Measurements from ENCODE around the gene KNCN.

Gene KNCN

DNA sequence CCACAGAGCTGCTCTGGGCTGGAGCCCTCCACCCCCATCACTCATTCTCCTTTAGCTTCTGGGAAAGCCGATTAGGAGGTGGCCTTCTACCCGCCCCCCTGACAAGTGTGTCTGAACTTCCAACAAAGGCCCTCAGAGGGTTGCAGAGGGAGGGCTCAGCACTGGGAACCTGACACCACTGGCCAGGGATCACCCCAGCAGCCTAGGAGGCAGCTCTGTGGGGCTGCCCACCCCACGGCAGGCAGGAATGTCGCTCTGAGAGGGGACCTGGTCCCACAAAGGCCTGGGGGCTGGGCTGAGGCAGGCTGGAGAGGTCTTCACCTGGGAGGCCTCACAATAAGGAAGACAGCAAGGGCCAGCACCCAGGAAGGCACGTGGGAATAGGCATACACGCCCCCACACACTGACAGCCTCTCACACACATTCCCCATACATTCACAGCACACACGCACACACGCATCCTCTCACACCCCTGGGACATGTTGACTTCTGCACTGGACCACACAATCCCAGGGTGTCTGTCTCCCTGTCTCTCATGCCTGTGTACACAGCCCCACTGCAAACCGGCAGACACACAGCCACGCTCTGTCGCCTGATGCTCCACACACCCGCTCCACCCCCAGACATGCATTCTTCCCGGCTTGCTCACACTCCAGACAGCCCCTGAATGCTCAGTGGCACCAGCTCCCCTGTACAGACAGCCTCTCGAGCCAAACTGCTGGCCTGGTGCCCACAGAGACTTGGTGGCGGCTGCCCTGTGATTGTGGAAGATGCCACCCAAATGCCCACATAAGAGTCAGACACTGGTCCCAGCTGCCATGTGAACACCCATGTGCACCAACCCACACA, 31.2 kb downstream of the KNCN start (continued):
- TF ChIP-seq ZNF138 (tag by site-specific recombination; IDR thresholded peaks at IDR 0.05; ENCODE audit: borderline replicate concordance) = no peak
- TF ChIP-seq SALL2 (tag by site-specific recombination; IDR thresholded peaks at IDR 0.05; ENCODE audit: borderline replicate concordance) = no peak
- TF ChIP-seq GLIS1 (tag by site-specific recombination; IDR thresholded peaks at IDR 0.05) = peak; percentile 99
- no peak for TF ChIP-seq ZFP37 (tag by site-specific recombination; IDR thresholded peaks at IDR 0.05)
- peak; percentile 76 for TF ChIP-seq HOXD13 (CRISPR knock-in tag; IDR thresholded peaks at IDR 0.05; ENCODE audit: borderline replicate concordance)
- peak; percentile 96 for TF ChIP-seq ZBTB20 (tag by site-specific recombination; IDR thresholded peaks at IDR 0.05)
- TF ChIP-seq, protein P1, sequence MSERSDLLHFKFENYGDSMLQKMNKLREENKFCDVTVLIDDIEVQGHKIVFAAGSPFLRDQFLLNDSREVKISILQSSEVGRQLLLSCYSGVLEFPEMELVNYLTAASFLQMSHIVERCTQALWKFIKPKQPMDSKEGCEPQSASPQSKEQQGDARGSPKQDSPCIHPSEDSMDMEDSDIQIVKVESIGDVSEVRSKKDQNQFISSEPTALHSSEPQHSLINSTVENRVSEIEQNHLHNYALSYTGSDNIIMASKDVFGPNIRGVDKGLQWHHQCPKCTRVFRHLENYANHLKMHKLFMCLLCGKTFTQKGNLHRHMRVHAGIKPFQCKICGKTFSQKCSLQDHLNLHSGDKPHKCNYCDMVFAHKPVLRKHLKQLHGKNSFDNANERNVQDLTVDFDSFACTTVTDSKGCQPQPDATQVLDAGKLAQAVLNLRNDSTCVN (tag by site-specific recombination; optimal IDR thresholded peaks at IDR 0.05) = no peak
- TF ChIP-seq, protein P2, sequence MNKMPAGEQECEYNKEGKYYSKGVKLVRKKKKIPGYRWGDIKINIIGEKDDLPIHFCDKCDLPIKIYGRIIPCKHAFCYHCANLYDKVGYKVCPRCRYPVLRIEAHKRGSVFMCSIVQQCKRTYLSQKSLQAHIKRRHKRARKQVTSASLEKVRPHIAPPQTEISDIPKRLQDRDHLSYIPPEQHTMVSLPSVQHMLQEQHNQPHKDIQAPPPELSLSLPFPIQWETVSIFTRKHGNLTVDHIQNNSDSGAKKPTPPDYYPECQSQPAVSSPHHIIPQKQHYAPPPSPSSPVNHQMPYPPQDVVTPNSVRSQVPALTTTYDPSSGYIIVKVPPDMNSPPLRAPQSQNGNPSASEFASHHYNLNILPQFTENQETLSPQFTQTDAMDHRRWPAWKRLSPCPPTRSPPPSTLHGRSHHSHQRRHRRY (tag by site-specific recombination; IDR thresholded peaks at IDR 0.05) = no peak
- no peak for TF ChIP-seq ZNF449 (tag by site-specific recombination; IDR thresholded peaks at IDR 0.05)
- TF ChIP-seq SP3 (tag by site-specific recombination; IDR thresholded peaks at IDR 0.05) = no peak
- TF ChIP-seq ZNF18 (tag by site-specific recombination; IDR thresholded peaks at IDR 0.05) = no peak; the same call in 1 of the 2 replicates
- TF ChIP-seq ZNF639 (tag by site-specific recombination; IDR thresholded peaks at IDR 0.05) = no peak
- TF ChIP-seq ZNF350 (tag by site-specific recombination; IDR thresholded peaks at IDR 0.05) = no peak
- TF ChIP-seq KLF1 (tag by site-specific recombination; IDR thresholded peaks at IDR 0.05) = no peak
- no peak for TF ChIP-seq ZNF366 (tag by site-specific recombination; conservative IDR thresholded peaks at IDR 0.05)
- no peak for TF ChIP-seq KLF7 (tag by site-specific recombination; IDR thresholded peaks at IDR 0.05; ENCODE audit: borderline replicate concordance)
- TF ChIP-seq ZFP41 (tag by site-specific recombination; IDR thresholded peaks at IDR 0.05; ENCODE audit: borderline replicate concordance) = no peak
- no peak for TF ChIP-seq ZNF114 (tag by site-specific recombination; IDR thresholded peaks at IDR 0.05)
- no peak for TF ChIP-seq ZNF664 (tag by site-specific recombination; IDR thresholded peaks at IDR 0.05)
- no peak for TF ChIP-seq ZNF140 (tag by site-specific recombination; IDR thresholded peaks at IDR 0.05)
- no peak for TF ChIP-seq GFI1B (tag by site-specific recombination; IDR thresholded peaks at IDR 0.05)
- TF ChIP-seq, protein P3, sequence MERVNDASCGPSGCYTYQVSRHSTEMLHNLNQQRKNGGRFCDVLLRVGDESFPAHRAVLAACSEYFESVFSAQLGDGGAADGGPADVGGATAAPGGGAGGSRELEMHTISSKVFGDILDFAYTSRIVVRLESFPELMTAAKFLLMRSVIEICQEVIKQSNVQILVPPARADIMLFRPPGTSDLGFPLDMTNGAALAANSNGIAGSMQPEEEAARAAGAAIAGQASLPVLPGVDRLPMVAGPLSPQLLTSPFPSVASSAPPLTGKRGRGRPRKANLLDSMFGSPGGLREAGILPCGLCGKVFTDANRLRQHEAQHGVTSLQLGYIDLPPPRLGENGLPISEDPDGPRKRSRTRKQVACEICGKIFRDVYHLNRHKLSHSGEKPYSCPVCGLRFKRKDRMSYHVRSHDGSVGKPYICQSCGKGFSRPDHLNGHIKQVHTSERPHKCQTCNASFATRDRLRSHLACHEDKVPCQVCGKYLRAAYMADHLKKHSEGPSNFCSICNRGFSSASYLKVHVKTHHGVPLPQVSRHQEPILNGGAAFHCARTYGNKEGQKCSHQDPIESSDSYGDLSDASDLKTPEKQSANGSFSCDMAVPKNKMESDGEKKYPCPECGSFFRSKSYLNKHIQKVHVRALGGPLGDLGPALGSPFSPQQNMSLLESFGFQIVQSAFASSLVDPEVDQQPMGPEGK (tag by site-specific recombination; IDR thresholded peaks at IDR 0.05) = peak; percentile 75
- TF ChIP-seq, protein P4, sequence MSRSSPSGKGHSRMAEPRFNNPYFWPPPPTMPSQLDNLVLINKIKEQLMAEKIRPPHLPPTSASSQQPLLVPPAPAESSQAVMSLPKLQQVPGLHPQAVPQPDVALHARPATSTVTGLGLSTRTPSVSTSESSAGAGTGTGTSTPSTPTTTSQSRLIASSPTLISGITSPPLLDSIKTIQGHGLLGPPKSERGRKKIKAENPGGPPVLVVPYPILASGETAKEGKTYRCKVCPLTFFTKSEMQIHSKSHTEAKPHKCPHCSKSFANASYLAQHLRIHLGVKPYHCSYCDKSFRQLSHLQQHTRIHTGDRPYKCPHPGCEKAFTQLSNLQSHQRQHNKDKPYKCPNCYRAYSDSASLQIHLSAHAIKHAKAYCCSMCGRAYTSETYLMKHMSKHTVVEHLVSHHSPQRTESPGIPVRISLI (tag by site-specific recombination; IDR thresholded peaks at IDR 0.05) = no peak
- peak; percentile 32 for TF ChIP-seq SP2 (tag by site-specific recombination; IDR thresholded peaks at IDR 0.05)
- 0 out of 2 replicates have a peak, but pooled peaks have one; percentile 40 for TF ChIP-seq PRDM10 (tag by site-specific recombination; IDR thresholded peaks at IDR 0.05)

Data from HEK293 (cell line).